Measurements from ENCODE around the gene IQGAP1.
"Not testable (repeated sequence)": the region's sequence is repeated elsewhere in the genome, so short reads cannot be mapped to it uniquely, and the experiment has no call there.

The IQGAP1 gene

DNA sequence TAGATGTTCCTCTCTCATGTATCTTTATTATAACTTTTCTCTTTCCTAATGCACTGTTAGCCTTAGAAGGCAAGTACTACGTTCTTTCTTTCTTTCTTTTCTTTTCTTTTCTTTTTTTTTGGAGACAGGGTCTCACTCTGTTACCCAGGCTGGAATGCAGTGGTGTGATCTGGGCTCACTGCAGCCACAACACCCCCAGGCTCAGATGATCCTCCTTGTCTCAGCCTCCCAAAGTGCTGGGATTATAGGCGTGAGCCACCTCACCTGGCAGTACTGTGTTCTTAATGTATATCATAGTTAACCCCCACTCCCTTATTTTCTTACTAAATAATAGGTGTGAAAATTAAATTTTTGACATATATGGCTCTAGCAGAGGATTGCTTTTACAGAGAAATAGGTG, 23.1 kb downstream of the IQGAP1 start:
- DNase-seq (ENCODE audit: low spot score) = no peak

DNA sequence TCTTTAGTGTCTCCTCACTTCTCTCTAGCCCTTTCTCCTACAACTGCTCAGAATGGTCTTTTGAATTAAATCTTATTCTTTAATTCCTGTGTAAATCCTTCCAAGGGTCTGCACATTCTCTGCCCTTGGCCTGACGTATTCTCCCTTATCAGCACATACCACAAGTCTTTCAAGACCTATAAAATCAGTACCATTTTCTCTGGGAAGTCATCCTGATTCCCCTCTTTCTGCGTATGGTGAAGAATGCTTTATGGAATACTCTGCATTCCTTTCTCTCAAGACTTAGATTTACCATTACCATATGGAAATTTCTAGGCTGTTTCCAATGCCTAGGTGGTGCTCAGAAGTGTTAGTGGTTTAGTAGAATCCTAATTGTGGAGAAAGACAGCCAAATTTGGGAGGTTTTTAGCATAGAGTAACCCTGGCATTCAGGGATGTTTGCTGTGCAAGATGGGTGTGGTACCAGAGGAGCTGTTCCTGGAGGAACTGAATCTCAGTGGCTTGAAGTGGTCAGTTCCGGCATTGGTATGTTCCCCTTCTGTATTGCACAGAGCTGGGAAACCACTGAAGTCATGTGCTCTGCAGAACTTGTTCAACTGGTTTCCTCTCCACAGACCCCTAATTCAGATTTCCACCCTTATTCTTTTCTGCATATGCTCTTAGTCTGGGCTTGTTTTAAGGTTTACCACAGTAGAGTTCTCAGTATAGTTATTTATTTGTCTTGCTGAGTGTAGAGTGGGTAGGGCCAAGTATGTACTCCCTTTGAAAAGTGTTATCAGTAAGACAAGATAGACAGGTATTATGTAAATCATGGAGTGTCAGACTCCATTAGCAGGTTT, 24.5 kb downstream of the IQGAP1 start:
- DNase-seq (ENCODE audit: low spot score) = peak; percentile 50

- no peak for DNase-seq (ENCODE audit: low spot score)
These were observed 25.7 kb downstream of the IQGAP1 start for GRCh38 chr15:90413411-90414379.

DNA sequence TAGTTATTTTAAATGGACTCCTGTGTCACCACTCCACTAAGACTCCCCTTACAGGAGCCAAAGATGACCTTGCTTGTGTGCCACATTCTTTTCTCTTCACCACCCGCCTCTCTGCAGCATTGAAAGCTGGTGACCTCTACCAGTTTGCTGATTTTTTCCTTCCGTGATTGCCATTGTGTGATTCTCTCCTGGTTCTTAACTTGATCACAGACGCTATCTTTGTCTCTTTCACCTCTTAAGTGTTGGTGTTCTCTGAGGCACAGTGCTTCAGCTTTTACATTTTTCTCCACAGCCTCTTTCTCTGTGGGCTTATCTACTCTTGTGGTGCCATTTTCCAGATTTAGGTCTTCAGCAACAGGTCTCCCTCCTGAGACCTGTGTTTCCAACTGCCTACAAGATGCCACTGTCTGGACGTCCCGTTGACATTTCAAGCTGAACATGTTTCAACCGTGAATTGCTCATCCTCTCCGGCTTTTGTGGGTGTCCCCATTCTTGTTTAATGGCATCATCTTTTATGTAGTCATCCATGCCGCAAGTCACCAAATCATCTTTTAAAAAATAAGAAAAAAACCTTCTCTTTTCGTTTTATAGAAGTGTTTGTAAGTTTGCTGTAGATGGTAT, 26.5 kb downstream of the IQGAP1 start:
- DNase-seq (ENCODE audit: low spot score) = peak; percentile 76

DNA sequence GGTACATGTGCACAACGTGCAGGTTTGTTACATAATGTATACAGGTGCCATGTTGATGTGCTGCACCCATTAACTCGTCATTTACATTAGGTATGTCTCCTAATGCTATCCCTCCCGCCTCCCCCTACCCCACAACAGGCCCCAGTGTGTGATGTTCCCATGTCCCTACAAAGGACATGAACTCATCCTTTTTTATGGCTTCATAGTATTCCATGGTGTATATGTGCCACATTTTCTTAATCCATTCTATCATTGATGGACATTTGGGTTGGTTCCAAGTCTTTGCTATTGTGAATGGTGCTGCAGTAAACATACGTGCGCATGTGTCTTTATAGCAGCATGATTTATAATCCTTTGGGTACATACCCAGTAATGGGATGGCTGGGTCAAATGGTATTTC, 28.0 kb downstream of the IQGAP1 start:
- not testable (repeated sequence) for DNase-seq (ENCODE audit: low spot score)

- DNase-seq (ENCODE audit: low spot score) = no peak
These were observed 30.6 kb downstream of the IQGAP1 start for GRCh38 chr15:90418627-90419026.

- DNase-seq (ENCODE audit: low spot score) = no peak
These were observed 31.2 kb downstream of the IQGAP1 start for GRCh38 chr15:90419206-90419605.

DNA sequence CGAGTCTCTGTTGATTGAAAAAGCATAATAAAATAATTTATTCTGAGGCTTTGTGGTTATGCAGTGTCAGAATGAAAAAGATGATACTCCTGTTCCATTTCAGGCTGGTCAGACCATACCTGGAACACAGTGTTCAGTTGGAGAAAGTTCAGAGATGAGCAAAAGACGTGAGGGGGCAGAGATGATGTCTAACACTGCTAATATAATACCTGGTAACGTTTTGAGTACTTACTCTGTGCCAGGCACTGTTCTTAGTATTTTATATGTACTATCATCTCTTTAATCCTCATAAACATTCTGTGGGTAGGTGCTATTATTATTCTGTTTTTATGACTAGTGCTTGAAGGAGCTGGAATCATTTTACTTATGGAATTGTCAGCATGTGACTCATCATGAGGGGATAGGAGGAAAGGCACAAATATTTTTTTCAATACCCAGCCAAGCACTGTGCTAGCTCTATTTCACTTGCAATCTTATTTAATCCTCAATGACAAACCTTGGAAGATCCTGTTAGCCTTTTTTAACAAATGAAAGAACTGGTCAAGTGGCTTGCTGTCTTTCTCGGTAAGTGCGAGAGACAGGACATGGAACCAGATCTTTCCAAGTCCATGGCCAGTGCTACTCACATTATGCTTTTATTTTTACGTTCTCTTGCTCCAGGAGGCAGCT, 31.8 kb downstream of the IQGAP1 start:
- peak; percentile 65 for DNase-seq (ENCODE audit: low spot score)

- no peak for DNase-seq (ENCODE audit: low spot score)
These were observed 32.4 kb downstream of the IQGAP1 start for GRCh38 chr15:90420451-90420850.

GRCh38 chr15:90421527-90421926, 33.5 kb downstream of the IQGAP1 start:
- no peak for DNase-seq (ENCODE audit: low spot score)

DNA sequence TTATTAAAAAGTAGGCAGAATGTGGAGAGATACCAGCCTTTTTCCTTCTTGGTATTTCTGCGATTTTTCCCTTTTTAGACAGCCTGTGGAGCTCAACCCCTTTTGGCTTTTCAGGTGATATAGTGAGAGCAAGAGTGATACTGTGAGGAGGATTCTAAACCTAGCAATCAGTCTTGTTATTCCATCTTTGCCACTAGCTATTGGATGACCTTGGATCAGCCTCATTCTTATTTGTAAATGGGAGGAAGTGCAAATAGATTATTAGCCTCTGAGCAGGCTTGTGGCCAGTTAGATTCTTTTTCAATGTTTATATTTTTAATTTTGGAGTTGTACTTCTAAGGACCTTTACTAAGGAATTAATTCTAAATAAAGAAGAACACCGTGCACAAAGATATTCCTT, 34.0 kb downstream of the IQGAP1 start:
- no peak for DNase-seq (ENCODE audit: low spot score)

DNA sequence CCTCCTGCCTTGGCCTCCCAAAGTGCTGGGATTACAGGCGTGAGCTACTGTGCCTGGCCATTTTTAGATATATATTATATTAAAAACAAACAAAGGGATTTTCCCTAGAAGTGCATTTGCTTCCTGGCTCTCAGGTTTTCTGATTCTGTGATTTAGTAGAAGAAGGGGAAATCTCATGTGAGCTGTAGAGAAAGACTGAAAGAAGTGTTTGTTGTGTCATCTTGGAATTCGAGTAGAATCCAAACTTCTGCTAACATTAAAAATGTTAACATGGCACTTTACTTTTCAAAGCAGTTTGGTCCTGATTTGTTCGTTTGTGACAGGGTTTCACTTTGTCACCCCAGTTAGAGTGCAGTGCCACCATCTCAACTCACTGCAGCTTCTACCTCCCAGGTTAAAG, 34.9 kb downstream of the IQGAP1 start:
- no peak for DNase-seq (ENCODE audit: low spot score)

DNA sequence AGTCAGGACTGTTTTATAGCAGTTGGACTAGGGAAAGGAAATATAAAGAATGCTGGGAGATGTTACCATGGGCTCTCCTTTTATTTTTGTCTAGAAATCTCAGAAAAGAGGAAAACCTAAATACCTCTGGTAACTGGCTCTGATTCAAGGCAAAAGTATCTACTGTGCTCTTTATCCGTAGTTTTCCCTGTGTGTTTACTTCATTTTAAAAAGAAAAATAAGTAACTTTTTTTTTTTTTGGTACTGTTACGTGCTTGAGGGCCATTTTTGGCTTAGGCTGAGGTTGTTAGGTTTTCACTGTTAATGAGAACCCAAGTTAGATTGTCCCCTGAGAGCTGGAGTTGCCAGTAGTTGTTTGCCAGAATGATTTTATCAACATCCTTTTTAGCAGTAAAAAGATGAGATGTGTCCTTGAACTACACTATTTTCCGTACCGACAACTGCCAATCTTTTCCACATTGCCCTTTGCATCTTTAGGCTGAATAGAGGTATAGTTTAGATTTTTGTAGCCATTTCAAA, 35.8 kb downstream of the IQGAP1 start:
- DNase-seq (ENCODE audit: low spot score) = no peak

- DNase-seq (ENCODE audit: low spot score) = peak; percentile 58
These were observed 37.8 kb downstream of the IQGAP1 start for GRCh38 chr15:90425726-90426346.

DNA sequence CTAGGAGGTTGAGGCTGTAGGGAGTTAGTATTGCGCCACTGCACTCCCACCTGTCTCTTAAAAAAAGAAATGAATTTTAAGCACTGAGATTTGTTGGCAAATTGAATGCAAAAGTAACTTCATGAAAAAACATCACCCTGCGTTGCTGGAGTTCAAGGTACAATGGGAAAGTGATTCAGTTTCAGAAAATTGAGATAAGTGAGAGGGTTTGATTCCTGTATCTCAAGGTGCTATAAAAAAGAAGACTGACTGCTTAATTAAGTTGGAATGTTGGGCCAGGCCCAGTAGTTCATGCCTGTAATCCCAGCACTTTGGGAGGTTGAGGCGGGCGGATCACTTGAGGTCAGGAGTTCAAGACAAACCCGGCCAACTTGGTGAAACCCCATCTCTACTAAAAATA, 39.1 kb downstream of the IQGAP1 start:
- DNase-seq (ENCODE audit: low spot score) = no peak

GRCh38 chr15:90432253-90432652, 44.2 kb downstream of the IQGAP1 start:
- no peak for DNase-seq (ENCODE audit: low spot score)

- no peak for DNase-seq (ENCODE audit: low spot score)
These were observed 47.8 kb downstream of the IQGAP1 start for GRCh38 chr15:90435652-90436337.

- DNase-seq (ENCODE audit: low spot score) = no peak
These were observed 48.9 kb downstream of the IQGAP1 start for GRCh38 chr15:90436952-90437351.

GRCh38 chr15:90437516-90437915, 49.5 kb downstream of the IQGAP1 start:
- DNase-seq (ENCODE audit: low spot score) = no peak

- DNase-seq (ENCODE audit: low spot score) = no peak
These were observed 51.9 kb downstream of the IQGAP1 start for GRCh38 chr15:90439946-90440345.

DNA sequence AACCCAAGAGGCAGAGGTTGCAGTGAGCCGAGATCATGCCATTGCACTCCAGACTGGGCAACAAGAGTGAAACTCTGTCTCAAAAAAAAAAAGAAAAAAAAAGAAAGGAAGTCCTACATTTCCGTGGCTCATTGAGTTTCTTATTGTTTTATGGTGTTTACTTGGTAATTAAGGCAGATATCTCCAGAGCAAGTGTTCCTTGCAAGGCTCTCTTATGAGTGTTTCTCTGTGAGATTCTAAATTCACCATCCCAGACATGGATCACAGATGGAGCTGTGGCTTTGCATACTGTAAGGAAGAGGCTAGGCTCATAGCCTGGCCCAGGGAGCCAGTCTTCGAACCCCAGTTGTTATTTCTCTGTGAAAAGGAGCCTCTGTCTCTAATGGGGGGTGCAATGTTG, 53.0 kb downstream of the IQGAP1 start:
- no peak for DNase-seq (ENCODE audit: low spot score)

Measured in AG20443 (cell line).